Inferior parietal cortex (tissue), 1 donor: ENCODE data around the gene SMIM20.
"Not testable (repeated sequence)": the region's sequence is repeated elsewhere in the genome, so short reads cannot be mapped to it uniquely, and the experiment has no call there.

ENCODE experiments used
- DNase-seq: peaks from one replicate; pipeline ENCODE4 v3.0.0-alpha.2; 2016; ENCODE audit errors: extremely low spot score

The SMIM20 gene

DNA sequence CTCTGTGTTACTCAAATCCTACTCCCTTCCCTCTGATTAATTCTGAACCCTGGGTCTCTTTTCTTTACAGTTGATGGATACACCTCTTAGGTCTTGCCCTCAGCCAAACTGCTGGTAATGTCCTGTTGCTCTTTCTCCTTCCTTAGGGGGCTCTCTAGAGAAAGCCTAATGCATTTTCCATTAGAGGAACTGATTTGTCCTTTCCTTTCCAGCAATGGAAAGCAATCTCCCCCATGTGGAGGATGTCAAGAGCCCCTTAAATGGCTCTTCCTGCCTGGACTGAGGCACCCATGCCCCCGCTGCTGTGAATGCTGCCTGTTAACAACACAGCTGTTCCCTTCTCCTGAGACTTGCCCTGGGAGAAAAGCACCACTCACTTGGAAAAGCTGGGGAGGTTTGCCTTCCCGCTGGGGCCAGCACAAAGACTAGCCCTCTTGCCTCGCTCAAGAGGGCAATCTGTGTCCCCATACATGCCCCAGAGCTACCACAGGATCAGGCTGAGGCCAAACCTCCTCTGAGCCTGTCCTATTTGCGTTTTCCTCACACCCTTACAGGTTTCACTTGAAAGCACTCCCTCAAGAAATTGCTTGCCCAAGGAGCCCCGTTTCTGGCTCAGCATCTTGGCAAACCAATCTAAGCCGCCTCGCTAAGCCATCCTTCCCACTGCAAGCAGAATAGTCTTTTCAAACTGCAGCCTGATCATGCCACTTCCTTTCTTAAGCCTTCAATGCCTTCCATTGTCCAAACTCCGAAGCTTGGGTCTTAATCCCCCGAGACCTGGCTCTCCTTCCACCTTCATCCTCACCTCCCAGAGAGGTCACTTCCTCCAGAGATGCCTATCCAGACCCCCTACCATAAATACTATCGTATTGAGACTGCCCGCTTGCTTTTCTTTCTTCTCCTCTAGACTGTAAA, 23.2 kb upstream of the SMIM20 start:
- no peak for DNase-seq

DNA sequence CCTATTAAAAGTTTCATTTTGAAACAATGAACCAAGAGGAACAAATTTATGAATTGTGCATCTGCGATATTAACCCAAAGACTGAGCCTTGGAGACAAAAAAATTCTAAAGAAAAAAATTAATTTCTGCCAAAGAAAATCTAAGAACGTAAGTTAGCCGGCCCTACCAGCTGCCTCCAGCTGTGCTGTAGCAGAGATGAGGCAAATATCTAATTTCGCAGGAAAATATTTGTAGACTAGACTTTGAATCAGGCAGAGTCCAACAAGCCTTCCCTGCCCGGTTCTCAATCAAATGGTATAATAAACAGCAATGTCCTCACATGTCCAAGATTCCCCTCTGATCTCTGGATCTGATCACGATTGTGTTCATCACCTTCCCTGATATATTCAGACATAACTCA, 21.2 kb upstream of the SMIM20 start:
- no peak for DNase-seq

DNA sequence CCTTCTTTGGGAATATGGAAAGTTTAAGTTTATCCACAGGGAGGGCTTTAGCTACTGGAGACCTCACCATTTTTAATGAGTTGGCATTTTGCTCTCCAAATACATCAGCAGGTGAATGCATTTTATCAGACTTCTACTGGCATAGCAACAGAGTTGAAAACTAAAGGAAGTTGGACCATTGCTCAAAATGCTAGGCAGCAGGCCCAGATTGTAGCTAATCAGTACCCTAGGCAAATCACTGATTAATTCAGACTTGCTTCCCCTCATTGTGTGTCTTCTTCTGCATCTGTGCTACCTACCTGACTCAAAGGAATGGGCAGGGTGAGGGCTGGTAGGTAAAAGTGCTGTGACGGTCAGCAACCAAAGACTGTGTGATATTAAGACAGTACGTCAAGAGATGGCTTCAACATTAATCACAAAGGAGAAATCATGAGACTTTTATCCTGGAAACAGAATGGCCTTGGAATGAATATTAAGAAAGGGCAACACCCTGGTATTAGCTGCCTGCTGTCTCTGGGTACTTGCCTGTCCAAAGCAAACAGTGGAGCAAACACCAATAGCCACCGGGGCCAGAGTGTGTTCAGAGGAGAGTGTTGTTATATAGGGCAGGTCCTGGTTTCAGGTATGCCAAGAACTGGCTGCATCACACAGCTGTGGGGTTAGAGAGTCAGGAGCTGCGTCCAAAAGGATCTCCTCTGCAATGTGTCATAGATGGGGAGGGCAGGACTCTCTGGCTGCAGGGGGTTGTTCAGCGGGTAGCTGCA, 17.1 kb upstream of the SMIM20 start:
- DNase-seq: no peak

DNA sequence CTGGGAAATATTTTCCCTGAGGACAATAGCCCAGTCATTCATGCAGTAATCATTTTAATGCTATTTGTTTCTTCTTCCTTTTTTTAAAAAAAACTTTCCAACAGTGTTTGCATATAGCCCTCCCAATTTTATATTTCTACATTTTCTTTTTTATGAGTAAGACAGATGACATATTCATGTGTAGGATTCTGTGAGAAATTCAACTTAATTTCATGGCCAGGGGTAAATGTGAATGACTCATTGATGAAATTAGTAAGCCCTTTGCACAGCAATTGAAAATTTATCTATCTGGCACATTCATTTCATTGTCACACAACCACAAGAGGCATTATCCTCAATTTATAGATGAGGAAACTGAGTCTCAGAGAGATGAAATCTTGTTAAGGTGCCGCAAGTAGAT, 13.7 kb upstream of the SMIM20 start:
- no peak for DNase-seq

DNA sequence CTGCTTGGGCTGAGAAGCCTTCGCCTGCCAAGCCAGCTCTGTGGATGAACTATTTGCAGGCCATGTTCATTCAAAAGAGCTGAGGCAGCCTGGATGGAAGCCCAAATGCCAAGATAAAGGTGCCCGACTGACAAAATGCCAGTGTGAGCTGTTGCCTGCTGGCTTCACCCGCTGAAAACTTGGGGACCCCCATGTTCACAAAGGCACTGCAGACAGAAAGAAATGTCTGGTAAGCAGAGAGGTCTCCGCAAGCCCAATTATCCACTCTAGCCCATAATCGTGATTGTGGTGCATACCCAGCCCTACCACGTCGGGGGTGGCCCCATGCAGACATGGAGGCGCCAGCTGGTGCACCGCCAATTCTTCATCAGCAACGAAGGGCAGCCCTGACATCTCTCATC, 13.0 kb upstream of the SMIM20 start:
- DNase-seq: no peak

DNA sequence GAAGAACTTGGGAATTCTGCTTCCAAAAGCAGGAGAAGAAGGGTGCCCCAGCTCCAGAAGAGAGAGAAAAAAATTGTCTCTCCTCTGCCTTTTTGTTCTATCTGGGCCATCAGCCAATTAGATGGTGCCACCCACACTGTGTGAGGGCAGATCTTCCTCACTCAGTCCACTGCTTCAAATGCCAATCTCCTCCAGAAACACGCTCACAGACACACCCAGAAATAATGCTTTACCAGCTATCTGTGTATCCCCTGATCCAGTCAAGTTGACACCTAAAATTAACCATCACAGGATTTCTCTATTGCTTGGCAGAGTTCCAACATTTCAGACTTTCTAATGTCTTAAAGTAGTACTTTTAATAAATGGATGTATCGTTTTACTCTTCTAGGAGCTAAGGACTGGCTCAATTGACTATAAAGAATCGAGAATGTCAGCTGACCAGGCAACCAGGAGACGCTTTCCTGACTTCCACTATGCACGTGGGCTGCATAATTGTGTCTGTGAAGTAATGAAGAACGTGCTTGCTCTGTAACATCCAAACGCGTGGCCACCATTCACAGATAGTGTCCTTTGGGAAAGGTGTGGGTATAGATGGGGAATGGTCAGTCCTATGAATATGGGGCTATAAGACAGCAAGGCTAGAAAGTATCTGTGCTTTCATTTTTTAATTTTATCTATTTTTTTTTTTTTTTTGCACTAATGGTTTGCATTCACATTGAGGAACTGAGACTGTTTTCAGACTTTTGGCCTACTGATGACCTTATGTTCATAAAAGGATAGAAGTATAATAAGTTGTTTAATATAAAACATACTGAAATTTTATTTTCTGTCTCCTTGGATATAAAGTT, 9.9 kb upstream of the SMIM20 start:
- no peak for DNase-seq

DNA sequence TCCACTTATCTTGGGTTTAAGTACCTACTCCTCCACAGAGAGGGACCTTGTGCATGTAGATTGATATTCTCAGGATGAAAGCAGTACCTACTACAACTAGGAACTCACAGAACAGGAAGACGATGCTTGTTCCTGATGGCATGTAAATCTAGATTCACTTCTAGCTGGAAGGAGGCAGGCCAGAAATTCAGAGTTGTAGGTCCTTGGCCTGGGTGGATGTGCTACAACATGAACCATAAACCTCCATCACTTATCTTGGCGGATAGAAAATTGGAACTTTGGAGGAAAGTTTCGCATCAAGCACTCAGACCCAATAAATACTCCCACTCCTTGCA, 9.3 kb upstream of the SMIM20 start:
- DNase-seq: no peak

DNA sequence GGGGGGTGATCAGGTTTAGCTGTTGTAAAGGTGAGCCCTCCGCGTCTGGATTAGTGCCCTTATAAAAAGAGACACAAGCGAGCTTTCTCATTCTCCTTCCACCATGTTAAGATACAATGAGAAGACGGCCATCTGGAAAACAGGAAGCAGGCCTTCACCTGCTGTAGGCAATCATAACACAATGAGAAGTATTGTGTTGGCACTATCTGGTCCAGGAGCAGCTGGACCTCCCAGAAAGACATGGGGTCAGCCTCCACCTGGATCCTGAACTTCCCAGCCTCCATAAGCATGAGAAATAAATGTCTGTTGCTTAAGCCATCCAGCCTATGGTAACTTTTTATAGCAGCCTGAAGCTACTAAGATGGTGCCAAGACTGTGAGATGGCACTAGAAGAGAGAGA, 8.6 kb upstream of the SMIM20 start:
- DNase-seq: no peak

DNA sequence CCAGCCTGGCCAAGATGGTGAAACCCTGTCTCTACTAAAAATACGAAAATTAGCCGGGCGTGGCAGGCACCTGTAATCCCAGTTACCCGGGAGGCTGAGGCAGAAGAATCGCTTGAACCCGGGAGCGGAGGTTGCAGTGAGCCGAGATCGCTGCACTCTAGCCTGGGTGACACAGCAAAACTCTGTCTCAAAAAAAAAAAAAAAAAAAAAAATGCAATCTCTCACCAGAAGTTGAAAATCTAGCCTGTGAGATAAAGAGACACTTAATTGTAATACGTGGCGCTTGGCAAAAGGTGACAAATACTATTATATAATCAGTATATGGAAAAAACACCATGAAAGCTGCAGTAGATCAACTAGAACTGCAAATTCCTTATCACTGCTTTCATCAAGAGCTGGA, 7.9 kb upstream of the SMIM20 start:
- not testable (repeated sequence) for DNase-seq

DNA sequence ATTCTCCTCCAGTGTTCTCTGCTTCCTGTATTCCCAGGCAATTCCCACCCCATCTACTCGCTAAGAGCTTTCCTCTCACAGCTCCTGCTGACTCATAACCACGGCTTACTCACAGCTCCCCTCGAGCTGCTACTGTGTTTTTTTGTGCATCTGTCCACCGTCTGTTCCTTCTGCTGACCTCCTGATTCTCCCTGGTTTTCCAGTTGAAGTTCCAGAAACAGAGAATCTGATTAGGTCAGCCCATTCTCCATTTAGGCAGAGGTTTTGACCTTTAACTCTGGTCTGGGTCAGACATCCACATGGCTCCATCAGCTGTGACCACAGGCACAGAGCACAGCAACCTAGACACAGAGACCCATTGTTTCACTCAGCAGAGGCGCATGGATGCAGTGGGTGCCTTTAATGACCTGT, 5.5 kb upstream of the SMIM20 start:
- peak; percentile 59 for DNase-seq

DNA sequence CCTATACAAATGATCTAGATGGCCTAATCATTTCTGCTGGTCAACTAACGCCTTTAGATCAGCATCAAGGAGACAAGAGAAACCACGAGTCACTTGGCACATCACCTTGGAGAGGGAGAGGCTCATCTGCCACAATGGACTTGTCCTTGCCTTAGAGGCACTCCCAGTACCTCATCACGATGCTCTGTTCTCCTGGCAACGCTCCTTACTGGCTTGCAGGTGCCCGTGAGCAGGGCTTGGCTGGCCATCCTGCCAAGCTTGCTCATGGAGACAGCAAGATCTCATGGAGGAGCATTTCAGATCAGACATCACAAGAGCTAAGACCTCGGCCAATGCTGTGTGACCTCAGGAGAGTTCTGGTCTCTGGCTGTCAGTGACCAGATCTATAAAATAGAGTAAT, 2.7 kb upstream of the SMIM20 start:
- DNase-seq: no peak

DNA sequence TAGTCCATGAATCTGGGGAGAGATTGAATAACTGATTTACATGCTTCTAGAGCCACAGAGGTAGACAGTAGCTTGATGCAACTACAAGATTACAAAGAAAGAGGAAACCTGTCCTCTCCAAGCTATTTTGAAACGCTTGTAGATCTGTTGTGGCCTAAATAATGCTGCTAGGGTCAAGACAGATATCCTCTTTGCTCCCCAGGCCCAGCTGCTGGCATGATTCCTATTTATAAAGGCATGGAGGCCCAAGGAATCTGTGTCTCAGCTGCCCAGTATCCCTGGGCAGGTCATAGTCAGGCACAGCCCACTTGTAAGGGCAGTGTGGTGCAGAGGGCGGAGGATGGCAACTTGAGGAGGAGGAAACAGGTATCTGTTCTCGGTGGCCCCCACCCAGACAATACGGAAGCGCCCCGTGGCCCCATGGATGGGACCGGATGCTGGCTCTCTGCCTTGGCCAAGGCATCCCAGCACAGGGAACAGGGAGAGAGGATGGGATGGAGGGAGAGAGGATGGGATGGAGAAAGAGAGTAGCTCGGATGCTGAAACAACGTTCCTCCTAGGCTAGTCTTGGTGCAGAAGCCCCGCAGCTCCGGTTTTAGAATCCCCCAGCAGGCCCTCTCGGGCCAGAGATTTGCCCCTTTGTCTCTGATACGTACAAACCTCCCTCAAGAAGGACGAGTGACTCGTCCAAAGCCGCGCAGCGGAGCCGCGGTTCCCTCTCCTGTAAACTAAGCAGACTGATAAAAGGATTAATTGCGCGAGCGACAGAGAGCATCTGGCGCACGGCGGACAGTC, 767 bp upstream of the SMIM20 start:
- peak; percentile 51 for DNase-seq

DNA sequence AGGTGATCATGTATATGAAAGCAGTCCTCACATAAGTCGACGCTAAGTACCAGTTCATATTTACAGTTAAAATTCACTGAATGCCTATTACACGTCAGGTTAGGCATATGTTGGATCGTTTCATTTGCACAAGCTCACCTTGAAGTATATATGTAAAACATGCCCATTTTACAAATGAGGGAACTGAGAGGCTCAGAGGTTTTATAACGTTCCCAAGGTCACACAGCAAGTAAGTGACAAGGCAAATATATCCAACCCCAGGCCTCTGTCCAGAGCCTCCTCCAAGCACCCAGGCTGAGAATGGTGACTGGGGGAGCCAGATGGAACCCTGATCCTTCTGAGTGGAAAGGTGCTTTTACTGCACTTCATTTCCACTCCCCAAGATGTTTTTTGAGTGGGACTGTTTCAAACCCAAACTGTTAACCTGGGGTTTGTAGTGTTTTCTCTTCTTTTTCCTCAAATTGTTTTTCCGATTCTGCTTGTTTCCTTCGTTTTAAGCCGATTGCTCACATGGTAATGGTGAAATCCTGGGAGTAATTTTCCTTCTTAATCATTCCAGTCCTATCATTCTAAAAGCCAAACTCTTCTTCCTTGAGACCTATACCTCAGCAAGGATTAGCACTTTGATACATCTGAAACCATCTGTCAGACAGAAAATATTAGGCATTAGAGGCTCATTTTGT, 791 bp downstream of the SMIM20 start:
- DNase-seq: no peak

DNA sequence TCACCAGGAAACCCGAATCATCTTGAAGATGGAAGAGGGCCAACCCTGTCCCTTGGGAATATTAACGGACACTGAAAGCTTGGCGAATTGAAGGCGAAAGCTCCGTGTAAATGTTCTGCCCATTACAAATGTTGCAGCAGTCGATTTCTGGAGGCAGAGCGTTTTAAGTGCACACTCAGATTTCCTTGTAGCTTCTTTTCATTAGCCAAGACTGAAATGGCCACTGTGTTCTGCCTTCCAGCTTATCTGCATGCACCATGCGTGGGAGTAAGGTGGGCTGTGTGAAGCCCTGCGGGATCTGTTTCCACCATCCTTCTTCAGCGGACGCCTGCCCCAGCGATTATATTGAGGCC, 1.3 kb downstream of the SMIM20 start:
- DNase-seq: no peak

DNA sequence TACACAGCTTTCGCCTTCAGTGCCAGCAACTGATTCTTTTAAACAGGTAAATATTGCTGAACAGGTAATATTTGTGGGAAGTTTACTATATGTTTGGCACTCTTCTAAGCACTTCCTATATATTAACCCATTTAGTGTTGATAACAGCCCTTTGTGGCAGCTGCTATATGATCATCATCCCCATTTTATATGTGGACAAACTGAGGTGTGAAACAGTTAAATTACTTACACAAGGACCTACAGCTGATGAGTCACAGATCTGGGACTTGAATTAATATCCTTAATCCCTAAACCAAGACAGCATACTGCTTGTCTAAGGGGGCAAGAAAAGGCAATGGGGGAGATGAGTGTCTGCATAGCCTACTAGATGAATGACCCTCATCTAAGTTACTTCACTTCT, 2.9 kb downstream of the SMIM20 start:
- DNase-seq: no peak

DNA sequence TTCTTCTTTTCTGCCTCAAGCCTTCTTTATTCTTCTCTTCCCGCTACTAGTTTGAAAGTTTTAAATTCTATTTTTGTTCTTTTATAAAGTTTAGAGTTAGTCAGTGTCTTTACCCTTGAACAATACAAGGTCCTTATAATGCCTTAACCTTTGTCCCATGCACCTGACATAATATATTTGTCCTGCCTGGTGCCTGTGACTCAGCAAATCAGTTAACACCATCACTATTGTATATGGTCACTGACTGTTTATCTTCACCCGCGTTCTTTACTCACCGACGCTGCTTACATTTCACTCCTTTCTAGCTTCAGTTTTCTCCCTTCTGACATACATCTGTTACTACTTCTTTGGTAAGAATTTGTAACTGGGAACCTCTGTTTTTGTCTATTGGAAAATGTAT, 5.7 kb downstream of the SMIM20 start:
- DNase-seq: no peak

DNA sequence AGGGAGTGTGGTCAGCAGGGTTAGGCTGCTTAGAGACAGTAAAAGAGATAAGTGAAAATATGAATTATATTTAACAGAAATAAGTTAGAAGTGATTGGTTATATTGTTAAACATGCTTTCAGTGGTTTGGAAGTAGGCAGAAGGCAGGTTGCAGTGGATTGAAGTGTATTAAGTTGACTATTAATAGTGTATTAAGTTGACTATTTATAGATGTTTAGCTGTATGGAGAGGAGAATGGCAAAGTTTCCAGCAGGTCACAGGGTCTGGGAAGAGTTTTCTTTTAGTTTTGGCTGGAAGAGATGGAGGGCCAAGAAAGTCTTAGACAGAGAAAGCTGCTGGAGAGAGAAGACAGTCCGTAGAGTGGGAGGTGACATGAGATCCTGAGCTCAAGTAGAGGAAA, 7.9 kb downstream of the SMIM20 start:
- no peak for DNase-seq

DNA sequence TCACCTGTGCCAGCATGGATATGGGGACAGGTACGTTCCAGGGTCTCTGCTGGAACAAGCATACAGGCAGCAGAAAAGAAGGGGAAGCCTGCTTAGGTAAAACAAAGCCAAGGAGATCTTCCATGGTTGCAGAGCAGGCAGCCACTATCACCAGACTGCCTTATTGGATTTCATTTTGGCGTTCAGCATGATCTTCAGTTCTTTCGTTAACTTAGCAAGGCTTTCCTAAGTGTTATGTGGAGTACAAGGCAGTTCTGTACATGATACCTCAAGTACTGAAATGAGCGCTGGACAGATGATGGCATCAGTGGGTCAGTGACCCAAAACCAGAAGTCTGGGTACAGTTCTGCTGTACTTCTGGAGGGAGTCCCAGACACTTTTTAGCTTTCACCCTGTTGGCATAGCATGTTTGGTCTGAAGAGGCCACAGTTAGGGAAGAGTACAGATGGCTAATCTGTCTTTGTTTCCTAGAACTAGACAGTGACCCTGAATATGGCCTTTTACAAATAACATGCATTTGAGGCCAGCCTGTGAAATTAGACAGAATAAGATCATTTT, 8.9 kb downstream of the SMIM20 start:
- no peak for DNase-seq

DNA sequence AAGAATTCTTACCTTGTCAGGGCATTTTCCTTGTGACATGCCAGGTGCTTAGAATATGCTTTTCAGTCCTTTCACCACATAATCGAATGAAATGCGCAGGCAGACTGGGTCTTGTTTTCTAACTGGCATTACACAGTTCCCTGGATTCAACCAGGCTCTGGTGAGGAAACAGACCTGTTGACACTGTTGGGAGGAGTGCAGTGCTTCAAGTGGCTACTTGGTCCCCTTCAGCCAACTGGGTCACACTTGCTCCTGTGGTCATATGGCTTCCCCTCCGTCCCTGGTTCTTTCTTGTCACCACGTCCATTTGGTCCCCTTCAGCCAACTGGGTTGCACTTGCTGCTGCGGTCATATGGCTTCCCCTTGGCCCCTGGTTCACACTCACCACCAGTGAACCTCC, 9.7 kb downstream of the SMIM20 start:
- DNase-seq: no peak

DNA sequence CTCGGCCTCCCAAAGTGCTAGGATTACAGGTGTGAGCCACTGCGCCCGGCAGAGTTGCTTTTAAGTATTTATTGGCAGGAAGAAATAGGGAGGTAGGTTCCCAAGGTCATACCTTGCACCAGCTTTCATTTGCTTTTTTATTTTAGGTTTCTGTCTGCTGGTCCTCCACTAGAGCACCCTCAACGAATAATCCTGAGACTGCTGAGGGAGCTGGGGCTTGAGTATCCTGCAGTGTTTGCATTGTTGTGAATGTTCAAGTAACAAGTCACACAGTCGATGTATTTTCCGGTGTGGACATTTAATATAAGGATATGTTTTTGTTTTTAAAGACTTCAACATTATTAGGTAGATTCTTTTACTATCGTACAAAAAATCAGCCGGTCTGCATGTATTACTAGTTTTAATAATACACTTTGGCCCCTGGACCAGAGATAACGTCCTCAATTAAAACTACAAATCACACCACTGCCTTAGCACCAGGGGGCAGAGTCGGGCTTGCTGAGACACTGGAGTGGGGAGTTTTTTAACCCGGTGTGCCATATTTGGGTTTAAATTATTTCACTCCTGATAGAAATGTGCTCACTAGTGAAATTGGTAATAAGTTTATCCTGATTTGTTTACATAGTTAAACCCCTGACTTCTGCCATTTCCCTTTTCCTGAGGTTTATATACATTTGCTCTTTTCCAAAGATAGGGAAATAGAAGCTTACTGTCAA, 11.6 kb downstream of the SMIM20 start:
- DNase-seq: peak; percentile 70
